Retinal pigment epithelial cell (primary cell): Measurements from ENCODE around the gene AFTPH.
"Not testable (repeated sequence)": the region's sequence is repeated elsewhere in the genome, so short reads cannot be mapped to it uniquely, and the experiment has no call there.

ENCODE experiments used
- DNase-seq: peaks from one replicate; pipeline ENCODE4 v3.0.0-alpha.2; 2010; ENCODE audit warnings: low read depth
- H3K4me3 ChIP-seq: 2 replicates; pipeline ENCODE4 v1.5.1; 2011; ENCODE audit warnings: mild to moderate bottlenecking, low read length, control low read depth, moderate library complexity
- CTCF ChIP-seq: conservative IDR thresholded peaks from 2 replicates; pipeline ENCODE4 v1.5.1; 2011; ENCODE audit warnings: low read depth, low read length, control low read depth, inconsistent platforms

The AFTPH gene

GRCh38 chr2:64526034-64526433 lies 1.9 kb downstream of the AFTPH start:
- no peak overlapping the region for H3K4me3 ChIP-seq
- no peak for DNase-seq
- no peak for TF ChIP-seq CTCF

GRCh38 chr2:64530946-64531345 lies 6.8 kb downstream of the AFTPH start:
- not testable (repeated sequence) for H3K4me3 ChIP-seq, DNase-seq

- no peak overlapping the region for H3K4me3 ChIP-seq
- TF ChIP-seq CTCF = no peak
- DNase-seq = no peak
Measured at GRCh38 chr2:64532030-64532429, 7.9 kb downstream of the AFTPH start.

- no peak overlapping the region for H3K4me3 ChIP-seq
- no peak for TF ChIP-seq CTCF
- DNase-seq = no peak
Measured at GRCh38 chr2:64533882-64534281, 9.8 kb downstream of the AFTPH start.

DNA sequence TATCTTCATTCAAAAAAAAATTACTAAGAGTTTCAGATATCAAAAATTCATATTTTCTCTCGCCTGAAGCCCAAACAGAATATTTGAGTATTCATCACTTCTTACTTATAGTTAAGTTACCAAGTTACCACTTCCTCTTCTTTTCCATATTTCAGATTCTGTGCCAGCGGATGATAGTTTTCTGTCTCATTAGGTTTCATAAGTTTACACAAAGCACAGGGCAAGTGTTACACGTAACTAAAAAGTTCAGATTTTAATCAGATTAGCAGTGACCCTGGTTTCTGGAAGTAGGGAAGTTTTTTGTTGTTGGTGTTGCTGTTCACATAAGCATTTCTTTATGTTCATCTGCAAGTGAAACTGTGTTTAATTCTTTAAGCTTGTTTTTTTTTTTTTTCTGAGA lies 10.2 kb downstream of the AFTPH start:
- TF ChIP-seq CTCF = no peak
- H3K4me3 ChIP-seq = no peak overlapping the region
- DNase-seq = no peak

DNA sequence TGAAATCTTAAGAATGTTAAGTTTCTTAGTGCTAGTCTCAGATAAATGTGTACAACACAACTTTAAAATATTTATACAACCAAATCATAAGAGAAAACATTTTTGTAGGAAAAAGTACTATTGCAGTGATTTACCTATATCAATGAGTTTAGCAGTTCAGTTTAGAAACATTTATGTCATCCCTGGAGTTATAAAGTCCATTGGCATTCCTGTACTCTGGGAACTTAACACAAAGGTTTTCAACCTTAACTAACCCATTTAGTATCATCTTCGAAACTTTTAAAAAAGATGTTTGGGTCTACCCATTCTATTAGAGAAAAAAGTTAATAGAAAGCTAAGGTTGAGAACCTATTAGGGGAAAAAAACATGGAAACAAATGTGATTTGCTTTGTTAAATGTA lies 10.9 kb downstream of the AFTPH start:
- TF ChIP-seq CTCF = no peak
- no peak for DNase-seq
- no peak overlapping the region for H3K4me3 ChIP-seq

DNA sequence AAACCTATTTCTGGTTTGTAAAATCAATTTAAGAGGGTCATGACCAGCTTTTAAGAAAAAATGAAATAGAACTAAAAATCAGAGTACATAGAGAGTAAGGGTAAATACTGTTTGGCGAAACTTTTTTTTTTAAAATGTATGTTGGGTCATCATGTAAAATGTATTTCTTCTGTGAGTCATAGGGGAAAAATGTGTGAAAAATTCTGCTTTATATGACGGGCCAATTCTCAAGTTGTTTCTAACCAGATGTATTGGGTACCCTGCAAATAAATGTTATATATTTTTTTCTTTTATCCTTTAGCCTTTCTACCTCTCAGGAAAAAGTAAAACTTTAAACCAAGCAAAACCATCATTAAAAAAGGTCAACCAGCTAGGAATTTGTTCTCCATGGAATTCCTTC lies 13.9 kb downstream of the AFTPH start:
- no peak for DNase-seq
- no peak overlapping the region for H3K4me3 ChIP-seq
- no peak for TF ChIP-seq CTCF
